Lower leg skin (tissue), 4 donors: Measurements from ENCODE around the gene HM13. TPM values are rescaled to one million over a fixed set of nuclear protein-coding genes. Genes with fewer than 3 reads are reported as not detected.

Experiments used
- DNase-seq, 2 donors: peaks; one replicate each; pipeline ENCODE4 v3.0.0-alpha.2; 2019; ENCODE audit warnings: low spot score in 2 of 2
- H3K4me3 ChIP-seq: fragments of 200-600 bp; sonication (generic); 2 replicates; pipeline ENCODE4 v1.5.1; 2017; ENCODE audit warnings: mild to moderate bottlenecking, low read depth; ENCODE audit not compliant: poor library complexity, severe bottlenecking
- CTCF ChIP-seq, 3 donors: fragments of 450-650 bp; IDR thresholded peaks; one replicate each; pipeline ENCODE4 v1.5.1; 2016; ENCODE audit warnings: antibody characterized with exemption in 3 of 3, mild to moderate bottlenecking in 3 of 3, moderate library complexity in 2 of 3
- POLR2A ChIP-seq, 2 donors: fragments of 450-650 bp; IDR thresholded peaks; one replicate each; pipeline ENCODE4 v1.6.1; 2016 to 2017; ENCODE audit warnings: antibody characterized with exemption in 2 of 2, mild to moderate bottlenecking in 1 of 2, moderate library complexity in 1 of 2
- WGBS, 2 donors: methylation state at CpG; one replicate each; pipeline ENCODE4 v1.1.5; 2018; 5-methylcytosine and 5-hydroxymethylcytosine counted together
- intact Hi-C: fragments of 100-400 bp; cut with DNase I; formaldehyde crosslinking; loops from one replicate; pipeline ENCODE4 v1.15.0; 2023; ENCODE audit warnings: low total_unique reads
- total RNA-seq, 4 donors: library from RNA; depleted of rRNA; stranded (reverse); fragments of >200 nt; gene quantifications; one replicate each; pipeline ENCODE4 v1.1.0, GENCODE V29; 2016

The HM13 gene
- total RNA-seq, 4 donors from 2014 or later: 35.0 to 51.9 (median 44.2) TPM

- intact Hi-C loops: no loop called here
- H3K4me3 ChIP-seq: no peak overlapping the region
- DNase-seq: no peak
- no peak for TF ChIP-seq POLR2A (IDR thresholded peaks at IDR 0.05)
- TF ChIP-seq CTCF (IDR thresholded peaks at IDR 0.05): no peak
- WGBS, 2 donors: 50 to 57% methylated on average over 4 of the region's 4 CpGs
Observed at GRCh38 chr20:31596831-31597480, 82.7 kb downstream of the HM13 start.

- intact Hi-C loops: no loop called here
- TF ChIP-seq CTCF (IDR thresholded peaks at IDR 0.05): no peak
- no peak for TF ChIP-seq POLR2A (IDR thresholded peaks at IDR 0.05)
- DNase-seq: no peak
- 80 to 88% methylated on average over 2 of the region's 2 CpGs for WGBS, 2 donors
- H3K4me3 ChIP-seq: no peak overlapping the region
Observed at GRCh38 chr20:31597481-31597855, 83.2 kb downstream of the HM13 start.

GRCh38 chr20:31602431-31602778 lies 88.2 kb downstream of the HM13 start:
- 60 to 68% methylated on average over 4 of the region's 4 CpGs for WGBS, 2 donors
- DNase-seq: no peak
- no peak overlapping the region for H3K4me3 ChIP-seq
- TF ChIP-seq POLR2A (IDR thresholded peaks at IDR 0.05): no peak
- TF ChIP-seq CTCF (IDR thresholded peaks at IDR 0.05): no peak
- intact Hi-C loops: no loop called here

- TF ChIP-seq POLR2A (IDR thresholded peaks at IDR 0.05): no peak
- no peak for TF ChIP-seq CTCF (IDR thresholded peaks at IDR 0.05)
- no peak for DNase-seq
- WGBS, 2 donors: 68 to 77% methylated on average over 17 of the region's 17 CpGs
- intact Hi-C loops: no loop called here
- H3K4me3 ChIP-seq: no peak overlapping the region
Observed at GRCh38 chr20:31602779-31603441, 88.7 kb downstream of the HM13 start.

GRCh38 chr20:31603822-31604566 lies 89.8 kb downstream of the HM13 start:
- peak in 1 of 3 donors; percentile 97 for TF ChIP-seq CTCF (IDR thresholded peaks at IDR 0.05)
- TF ChIP-seq POLR2A (IDR thresholded peaks at IDR 0.05): no peak
- peak; percentile 92 to 99 for DNase-seq
- H3K4me3 ChIP-seq: peak overlapping the region; percentile 91
- 13 to 14% methylated on average over 40 to 43 of the region's 43 CpGs for WGBS, 2 donors
- intact Hi-C loops: no loop called here
